ENCODE measurements around the gene SAA1.

DNA sequence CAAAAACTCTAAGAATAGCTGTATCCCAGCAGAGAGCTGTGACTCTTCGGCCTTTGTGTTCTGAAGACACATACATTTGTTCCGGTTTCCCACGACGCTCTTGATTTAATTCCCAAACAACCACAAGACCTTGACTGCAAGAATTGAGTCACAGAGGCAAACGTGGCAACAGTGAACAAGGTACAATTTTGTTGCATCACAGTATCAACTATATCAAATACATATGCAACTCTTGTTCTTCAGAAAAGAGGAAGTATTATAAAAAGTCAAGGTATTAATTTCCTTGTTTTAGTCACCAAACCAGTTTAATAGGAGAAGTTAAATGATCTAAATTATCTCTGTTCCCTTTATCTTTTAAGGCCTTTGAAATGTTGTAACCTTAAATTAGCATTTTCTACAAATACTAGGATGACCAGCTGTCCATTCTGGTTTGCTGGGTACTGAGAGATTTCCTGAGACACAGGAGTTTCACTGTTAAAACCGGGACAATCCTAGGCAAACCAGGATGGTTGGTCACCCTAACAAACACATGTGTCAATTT lies 44.8 kb downstream of the SAA1 start:
- TF ChIP-seq, protein P1, sequence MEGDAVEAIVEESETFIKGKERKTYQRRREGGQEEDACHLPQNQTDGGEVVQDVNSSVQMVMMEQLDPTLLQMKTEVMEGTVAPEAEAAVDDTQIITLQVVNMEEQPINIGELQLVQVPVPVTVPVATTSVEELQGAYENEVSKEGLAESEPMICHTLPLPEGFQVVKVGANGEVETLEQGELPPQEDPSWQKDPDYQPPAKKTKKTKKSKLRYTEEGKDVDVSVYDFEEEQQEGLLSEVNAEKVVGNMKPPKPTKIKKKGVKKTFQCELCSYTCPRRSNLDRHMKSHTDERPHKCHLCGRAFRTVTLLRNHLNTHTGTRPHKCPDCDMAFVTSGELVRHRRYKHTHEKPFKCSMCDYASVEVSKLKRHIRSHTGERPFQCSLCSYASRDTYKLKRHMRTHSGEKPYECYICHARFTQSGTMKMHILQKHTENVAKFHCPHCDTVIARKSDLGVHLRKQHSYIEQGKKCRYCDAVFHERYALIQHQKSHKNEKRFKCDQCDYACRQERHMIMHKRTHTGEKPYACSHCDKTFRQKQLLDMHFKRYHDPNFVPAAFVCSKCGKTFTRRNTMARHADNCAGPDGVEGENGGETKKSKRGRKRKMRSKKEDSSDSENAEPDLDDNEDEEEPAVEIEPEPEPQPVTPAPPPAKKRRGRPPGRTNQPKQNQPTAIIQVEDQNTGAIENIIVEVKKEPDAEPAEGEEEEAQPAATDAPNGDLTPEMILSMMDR (optimal IDR thresholded peaks at IDR 0.05 in 1 of 3, IDR thresholded peaks at IDR 0.05 in 1 of 3, conservative IDR thresholded peaks at IDR 0.05 in 1 of 3; ENCODE audit: extremely low read depth in 1 of 3, insufficient read depth in 2 of 3, low read length in 3 of 3), result no peak
- TF ChIP-seq EZH2 (IDR thresholded peaks at IDR 0.05; ENCODE audit: low read length), result no peak

Measured in keratinocyte (primary cell).